Esophagus muscularis mucosa (tissue), 4 donors: ENCODE results near the gene RUNX1.

Source experiments
- EP300 ChIP-seq: sonication (generic); formaldehyde crosslinking; IDR thresholded peaks from one replicate; pipeline ENCODE4 v1.6.1; 2017; ENCODE audit warnings: antibody characterized with exemption
- POLR2A ChIP-seq: fragments of 450-650 bp; IDR thresholded peaks from one replicate; pipeline ENCODE4 v1.6.1; 2017; ENCODE audit warnings: antibody characterized with exemption, moderate library complexity, mild to moderate bottlenecking, low read depth
- TF ChIP-seq, protein P1 (sequence below), 3 experiments: fragments of 200-600 bp in 2 of 3; fragments of 450-650 bp in 1 of 3; sonication (generic) in 2 of 3; IDR thresholded peaks; one replicate each; pipeline ENCODE4 v1.5.1; 2017 to 2019; ENCODE audit warnings: antibody characterized with exemption in 3 of 3, mild to moderate bottlenecking in 2 of 3, moderate library complexity in 1 of 3

DNA sequence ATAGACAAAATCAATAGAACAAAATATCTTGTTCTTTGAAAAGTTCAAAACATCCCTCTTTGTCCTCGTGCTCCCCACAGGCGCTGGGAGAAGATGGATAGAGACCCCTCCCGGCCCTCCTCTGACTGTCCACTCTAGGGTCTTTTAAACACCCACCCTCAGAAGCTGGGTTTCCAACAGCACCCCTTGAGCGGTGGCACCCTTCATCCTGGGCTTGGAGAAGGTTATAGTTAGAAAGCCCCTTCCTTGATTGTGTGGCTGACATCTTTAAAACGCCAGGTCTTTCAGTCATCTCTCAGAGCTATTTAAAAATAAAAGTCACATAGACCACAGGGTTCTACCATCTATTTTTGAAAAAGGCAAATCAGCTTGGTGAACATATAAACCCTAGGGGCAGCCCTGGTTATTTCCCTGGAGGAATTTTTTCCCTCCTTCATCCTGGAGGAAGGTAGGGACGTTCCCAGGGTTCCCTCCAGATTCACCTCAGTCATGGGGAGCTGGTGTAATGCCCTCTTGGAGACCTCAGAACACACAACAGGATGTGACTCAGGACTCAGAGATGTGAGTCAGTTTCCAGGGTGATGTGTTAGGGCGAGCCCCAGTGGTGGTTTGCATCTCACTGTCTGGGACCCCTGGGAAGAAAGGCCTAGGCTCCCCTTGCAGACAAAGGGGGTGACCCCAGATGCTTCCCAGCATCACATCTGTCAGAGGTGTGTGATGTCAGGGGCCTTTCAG is 241.8 kb downstream of the RUNX1 start:
- TF ChIP-seq EP300 (no peak), POLR2A (no peak)
- TF ChIP-seq, protein P1, sequence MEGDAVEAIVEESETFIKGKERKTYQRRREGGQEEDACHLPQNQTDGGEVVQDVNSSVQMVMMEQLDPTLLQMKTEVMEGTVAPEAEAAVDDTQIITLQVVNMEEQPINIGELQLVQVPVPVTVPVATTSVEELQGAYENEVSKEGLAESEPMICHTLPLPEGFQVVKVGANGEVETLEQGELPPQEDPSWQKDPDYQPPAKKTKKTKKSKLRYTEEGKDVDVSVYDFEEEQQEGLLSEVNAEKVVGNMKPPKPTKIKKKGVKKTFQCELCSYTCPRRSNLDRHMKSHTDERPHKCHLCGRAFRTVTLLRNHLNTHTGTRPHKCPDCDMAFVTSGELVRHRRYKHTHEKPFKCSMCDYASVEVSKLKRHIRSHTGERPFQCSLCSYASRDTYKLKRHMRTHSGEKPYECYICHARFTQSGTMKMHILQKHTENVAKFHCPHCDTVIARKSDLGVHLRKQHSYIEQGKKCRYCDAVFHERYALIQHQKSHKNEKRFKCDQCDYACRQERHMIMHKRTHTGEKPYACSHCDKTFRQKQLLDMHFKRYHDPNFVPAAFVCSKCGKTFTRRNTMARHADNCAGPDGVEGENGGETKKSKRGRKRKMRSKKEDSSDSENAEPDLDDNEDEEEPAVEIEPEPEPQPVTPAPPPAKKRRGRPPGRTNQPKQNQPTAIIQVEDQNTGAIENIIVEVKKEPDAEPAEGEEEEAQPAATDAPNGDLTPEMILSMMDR (IDR thresholded peaks at IDR 0.05): no peak
